Liver (tissue), 9 donors: ENCODE data around the gene TTC28. TPM values are rescaled to one million over a fixed set of nuclear protein-coding genes. Genes with fewer than 3 reads are reported as not detected.
A peak's percentile ranks its signal among the peaks of the same experiment; 100 is the strongest.

Source experiments
- DNase-seq: peaks from one replicate; pipeline ENCODE4 v3.0.0-alpha.2; 2017; ENCODE audit warnings: low spot score
- H3K27ac ChIP-seq, 2 donors: one replicate each; pipeline ENCODE4 v1.7.0; 2013; ENCODE audit warnings: inconsistent platforms in 2 of 2, low read length in 2 of 2, control low read depth in 1 of 2, low read depth in 1 of 2, mild to moderate bottlenecking in 1 of 2
- H3K27me3 ChIP-seq, 4 donors: one replicate each; pipeline versions ENCODE4 v1.6.1 to v1.7.0; 2013; ENCODE audit warnings: low read length in 3 of 4, inconsistent platforms in 1 of 4, mild to moderate bottlenecking in 1 of 4, moderate library complexity in 1 of 4; ENCODE audit not compliant: control insufficient read depth in 4 of 4, insufficient read depth in 4 of 4
- H3K36me3 ChIP-seq, 4 donors: one replicate each; pipeline versions ENCODE4 v1.6.1 to v1.7.0; 2013; ENCODE audit warnings: low read length in 3 of 4, mild to moderate bottlenecking in 3 of 4, low read depth in 1 of 4, moderate library complexity in 1 of 4; ENCODE audit not compliant: control insufficient read depth in 4 of 4, insufficient read depth in 3 of 4
- H3K4me1 ChIP-seq, 4 donors: one replicate each; pipeline versions ENCODE4 v1.6.1 to v1.7.0; 2013; ENCODE audit warnings: low read length in 3 of 4, mild to moderate bottlenecking in 3 of 4, moderate library complexity in 1 of 4; ENCODE audit not compliant: control insufficient read depth in 4 of 4, insufficient read depth in 4 of 4
- H3K4me3 ChIP-seq, 3 donors: one replicate each; pipeline versions ENCODE4 v1.6.1 to v1.7.0; 2013; ENCODE audit warnings: low read length in 3 of 3, control low read depth in 1 of 3, low read depth in 1 of 3, mild to moderate bottlenecking in 1 of 3
- H3K9ac ChIP-seq, 2 donors: one replicate each; pipeline ENCODE4 v1.7.0; 2013; ENCODE audit warnings: low read length in 2 of 2, mild to moderate bottlenecking in 2 of 2, moderate library complexity in 2 of 2, control low read depth in 1 of 2, low read depth in 1 of 2
- H3K9me3 ChIP-seq, 4 donors: one replicate each; pipeline versions ENCODE4 v1.6.1 to v1.7.0; 2013; ENCODE audit warnings: low read length in 3 of 4; ENCODE audit not compliant: control insufficient read depth in 4 of 4
- EGR1 ChIP-seq, 2 donors: IDR thresholded peaks; 2 replicates each; pipeline ENCODE4 v1.6.1; 2016 to 2018; ENCODE audit warnings: antibody characterized with exemption in 2 of 2, low read depth in 2 of 2
- FOXA1 ChIP-seq: IDR thresholded peaks from 2 replicates; pipeline ENCODE4 v1.6.1; 2016; ENCODE audit warnings: antibody characterized with exemption
- FOXA2 ChIP-seq: IDR thresholded peaks from 2 replicates; pipeline ENCODE4 v1.6.1; 2016; ENCODE audit warnings: antibody characterized with exemption
- HNF4A ChIP-seq, 2 donors: conservative IDR thresholded peaks; 2 replicates each; pipeline ENCODE4 v1.6.1; 2016; ENCODE audit warnings: antibody characterized with exemption in 2 of 2, mild to moderate bottlenecking in 2 of 2
- JUND ChIP-seq, 2 donors: IDR thresholded peaks; 2 replicates each; pipeline ENCODE4 v1.6.1; 2016; ENCODE audit warnings: antibody characterized with exemption in 2 of 2
- NR2F2 ChIP-seq: IDR thresholded peaks from 2 replicates; pipeline ENCODE4 v1.6.1; 2016; ENCODE audit warnings: antibody characterized with exemption
- RAD21 ChIP-seq, 2 donors: IDR thresholded peaks; 2 replicates each; pipeline ENCODE4 v1.6.1; 2016; ENCODE audit warnings: antibody characterized with exemption in 2 of 2, mild to moderate bottlenecking in 2 of 2
- RXRA ChIP-seq, 2 donors: IDR thresholded peaks; 2 replicates each; pipeline ENCODE4 v1.6.1; 2017 to 2018; ENCODE audit warnings: antibody characterized with exemption in 2 of 2, mild to moderate bottlenecking in 1 of 2
- SP1 ChIP-seq: IDR thresholded peaks from 2 replicates; pipeline ENCODE4 v1.6.1; 2018; ENCODE audit warnings: antibody characterized with exemption, mild to moderate bottlenecking
- TAF1 ChIP-seq: conservative IDR thresholded peaks from 2 replicates; pipeline ENCODE4 v1.6.1; 2016; ENCODE audit warnings: antibody characterized with exemption, mild to moderate bottlenecking
- YY1 ChIP-seq: IDR thresholded peaks from 2 replicates; pipeline ENCODE4 v1.6.1; 2016; ENCODE audit warnings: antibody characterized with exemption, mild to moderate bottlenecking
- WGBS: extraction: QIAGEN DNeasy Blood & Tissue Kit; methylation state at CpG from one replicate; pipeline ENCODE4 v1.1.7; 2013; 5-methylcytosine and 5-hydroxymethylcytosine counted together
- polyA plus RNA-seq, 2 donors: library from polyadenylated mRNA; stranded (reverse) in 1 of 2; unstranded in 1 of 2; fragments of 200-250 nt in 1 of 2; fragments of >200 nt in 1 of 2; fragmentation: Nextera tagmentation in 1 of 2; extraction: Ambion mirVana in 1 of 2; gene quantifications; one replicate each; pipeline versions ENCODE4 v1.2.1 to v1.2.3, GENCODE V29; 2013 to 2015
- total RNA-seq, 2 donors: library from RNA; depleted of rRNA; stranded (reverse); fragments of >200 nt; gene quantifications; one replicate each; pipeline ENCODE4 v1.2.3, GENCODE V29; 2014
- TF ChIP-seq, protein P1 (sequence below): IDR thresholded peaks from 2 replicates; pipeline ENCODE4 v1.6.1; 2016; ENCODE audit warnings: antibody characterized with exemption
- TF ChIP-seq, protein P2 (sequence below): IDR thresholded peaks from 2 replicates; pipeline ENCODE4 v1.6.1; 2016; ENCODE audit warnings: antibody characterized with exemption
- TF ChIP-seq, protein P3 (sequence below): IDR thresholded peaks from 2 replicates; pipeline ENCODE4 v1.6.1; 2016; ENCODE audit warnings: antibody characterized with exemption
- TF ChIP-seq, protein P4 (sequence below): fragments of 150-350 bp; IDR thresholded peaks from 2 replicates; pipeline ENCODE4 v1.5.1; 2017; ENCODE audit warnings: improper control_type of control experiment, low read depth, low read length; ENCODE audit not compliant: missing input control
- donor health status: healthy.
- donor health status: healthy.
- donor health status: healthy.
- donor health status: healthy.
- donor health status: healthy.

Gene TTC28
- total and polyA plus RNA-seq, 4 donors: 4.2 to 19.4 (median 5.9) TPM

DNA sequence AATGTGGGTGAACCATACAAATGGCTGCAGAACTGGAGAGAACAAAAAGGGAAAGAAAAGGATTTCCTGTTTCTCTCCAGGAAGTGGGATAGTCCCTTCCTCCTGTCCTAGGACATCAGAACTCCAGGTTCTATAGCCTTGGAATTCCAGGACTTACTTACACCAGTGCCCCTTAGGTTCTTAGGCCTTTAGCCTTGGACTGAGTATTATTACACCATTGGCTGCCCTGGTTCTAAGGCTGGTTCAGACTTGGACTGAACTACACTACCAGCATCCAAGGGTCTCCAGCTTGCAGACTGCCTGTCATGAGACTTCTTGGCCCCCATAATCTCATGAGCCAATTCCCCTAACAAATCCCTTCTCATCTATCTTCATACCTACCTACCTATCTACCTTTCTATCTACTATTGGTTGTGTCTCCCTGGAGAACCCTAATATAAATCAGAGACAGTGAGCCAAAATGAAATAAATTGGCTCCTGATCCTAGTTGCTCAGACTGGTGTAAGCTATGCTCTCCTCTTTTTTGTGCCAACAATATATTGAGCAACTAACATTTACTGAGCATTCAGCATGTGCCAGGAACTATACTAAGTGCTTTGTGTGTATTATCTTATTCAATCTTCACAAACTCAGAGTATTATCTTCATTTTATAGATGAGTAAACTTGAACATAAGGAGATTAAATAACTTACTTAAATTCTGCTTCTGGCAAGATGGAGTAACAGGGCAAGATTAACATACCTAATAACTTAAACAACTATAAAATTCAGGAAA is 303.7 kb downstream of the TTC28 start:
- Histone ChIP-seq H3K4me3 (no peak overlapping the region), H3K36me3 (no peaks in the 10 kb centered on the region), H3K27me3 (no peaks in the 10 kb centered on the region), H3K4me1 (peaks cover 4 to 19% (median 14%) of the 10 kb centered on the region in 4 donors), H3K27ac (peak overlapping the region in 1 of 2 donors; percentile 53), H3K9ac (no peak overlapping the region), H3K9me3 (no peaks in the 10 kb centered on the region)
- no peak for DNase-seq
- TF ChIP-seq HNF4A (conservative IDR thresholded peaks at IDR 0.05) (peak; percentile 30 to 37), RXRA (IDR thresholded peaks at IDR 0.05) (peak in 1 of 2 donors; percentile 20), YY1 (no peak), RAD21 (IDR thresholded peaks at IDR 0.05) (peak; percentile 14 to 30), NR2F2 (no peak)
- TF ChIP-seq, protein P1, sequence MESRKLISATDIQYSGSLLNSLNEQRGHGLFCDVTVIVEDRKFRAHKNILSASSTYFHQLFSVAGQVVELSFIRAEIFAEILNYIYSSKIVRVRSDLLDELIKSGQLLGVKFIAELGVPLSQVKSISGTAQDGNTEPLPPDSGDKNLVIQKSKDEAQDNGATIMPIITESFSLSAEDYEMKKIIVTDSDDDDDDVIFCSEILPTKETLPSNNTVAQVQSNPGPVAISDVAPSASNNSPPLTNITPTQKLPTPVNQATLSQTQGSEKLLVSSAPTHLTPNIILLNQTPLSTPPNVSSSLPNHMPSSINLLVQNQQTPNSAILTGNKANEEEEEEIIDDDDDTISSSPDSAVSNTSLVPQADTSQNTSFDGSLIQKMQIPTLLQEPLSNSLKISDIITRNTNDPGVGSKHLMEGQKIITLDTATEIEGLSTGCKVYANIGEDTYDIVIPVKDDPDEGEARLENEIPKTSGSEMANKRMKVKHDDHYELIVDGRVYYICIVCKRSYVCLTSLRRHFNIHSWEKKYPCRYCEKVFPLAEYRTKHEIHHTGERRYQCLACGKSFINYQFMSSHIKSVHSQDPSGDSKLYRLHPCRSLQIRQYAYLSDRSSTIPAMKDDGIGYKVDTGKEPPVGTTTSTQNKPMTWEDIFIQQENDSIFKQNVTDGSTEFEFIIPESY: no peak

DNA sequence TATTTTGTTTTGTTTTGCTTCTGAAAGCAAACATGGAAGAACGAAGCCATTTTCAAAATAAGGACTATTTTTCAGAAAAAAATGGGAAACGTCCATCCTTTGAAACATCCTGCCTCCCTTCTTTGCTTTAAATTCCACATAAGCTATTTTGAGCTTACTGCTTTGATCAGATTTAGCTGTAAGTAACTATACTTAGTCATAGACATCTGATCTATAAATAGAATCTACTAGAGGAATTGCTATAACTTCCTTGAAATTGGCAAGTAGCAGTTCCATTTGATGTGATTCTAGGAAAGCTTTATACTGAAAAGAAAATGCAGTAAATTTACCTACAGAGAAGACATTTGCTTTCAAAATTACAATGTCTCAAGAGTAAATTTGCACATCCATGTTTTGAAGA is 305.8 kb downstream of the TTC28 start:
- Histone ChIP-seq H3K4me1 (peaks cover 4 to 11% (median 9%) of the 10 kb centered on the region in 4 donors), H3K36me3 (no peaks in the 10 kb centered on the region), H3K9me3 (no peaks in the 10 kb centered on the region), H3K4me3 (no peak overlapping the region), H3K27me3 (no peaks in the 10 kb centered on the region), H3K9ac (no peak overlapping the region), H3K27ac (no peak overlapping the region)
- WGBS: 74% methylated on average over 2 of the region's 2 CpGs
- DNase-seq: no peak
- no peak for TF ChIP-seq FOXA2
- TF ChIP-seq, protein P2, sequence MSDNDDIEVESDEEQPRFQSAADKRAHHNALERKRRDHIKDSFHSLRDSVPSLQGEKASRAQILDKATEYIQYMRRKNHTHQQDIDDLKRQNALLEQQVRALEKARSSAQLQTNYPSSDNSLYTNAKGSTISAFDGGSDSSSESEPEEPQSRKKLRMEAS: no peak
- no peak for TF ChIP-seq SP1
- no peak for TF ChIP-seq EGR1 (IDR thresholded peaks at IDR 0.05; ENCODE audit: low read depth in 2 of 2)
- no peak for TF ChIP-seq JUND (IDR thresholded peaks at IDR 0.05)
- no peak for TF ChIP-seq NR2F2
- no peak for TF ChIP-seq TAF1
- TF ChIP-seq YY1: no peak
- TF ChIP-seq, protein P3, sequence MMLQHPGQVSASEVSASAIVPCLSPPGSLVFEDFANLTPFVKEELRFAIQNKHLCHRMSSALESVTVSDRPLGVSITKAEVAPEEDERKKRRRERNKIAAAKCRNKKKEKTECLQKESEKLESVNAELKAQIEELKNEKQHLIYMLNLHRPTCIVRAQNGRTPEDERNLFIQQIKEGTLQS: no peak
- TF ChIP-seq, protein P4, sequence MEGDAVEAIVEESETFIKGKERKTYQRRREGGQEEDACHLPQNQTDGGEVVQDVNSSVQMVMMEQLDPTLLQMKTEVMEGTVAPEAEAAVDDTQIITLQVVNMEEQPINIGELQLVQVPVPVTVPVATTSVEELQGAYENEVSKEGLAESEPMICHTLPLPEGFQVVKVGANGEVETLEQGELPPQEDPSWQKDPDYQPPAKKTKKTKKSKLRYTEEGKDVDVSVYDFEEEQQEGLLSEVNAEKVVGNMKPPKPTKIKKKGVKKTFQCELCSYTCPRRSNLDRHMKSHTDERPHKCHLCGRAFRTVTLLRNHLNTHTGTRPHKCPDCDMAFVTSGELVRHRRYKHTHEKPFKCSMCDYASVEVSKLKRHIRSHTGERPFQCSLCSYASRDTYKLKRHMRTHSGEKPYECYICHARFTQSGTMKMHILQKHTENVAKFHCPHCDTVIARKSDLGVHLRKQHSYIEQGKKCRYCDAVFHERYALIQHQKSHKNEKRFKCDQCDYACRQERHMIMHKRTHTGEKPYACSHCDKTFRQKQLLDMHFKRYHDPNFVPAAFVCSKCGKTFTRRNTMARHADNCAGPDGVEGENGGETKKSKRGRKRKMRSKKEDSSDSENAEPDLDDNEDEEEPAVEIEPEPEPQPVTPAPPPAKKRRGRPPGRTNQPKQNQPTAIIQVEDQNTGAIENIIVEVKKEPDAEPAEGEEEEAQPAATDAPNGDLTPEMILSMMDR: no peak
- TF ChIP-seq, protein P1: no peak
- no peak for TF ChIP-seq FOXA1
